Chondrocyte (in vitro differentiated cells): Measurements from ENCODE around the gene UNC13B. TPM values are rescaled to one million over a fixed set of nuclear protein-coding genes. Genes with fewer than 3 reads are reported as not detected.

Experiments used
- DNase-seq: peaks from one replicate; pipeline ENCODE4 v3.0.0; 2021; ENCODE audit warnings: mixed read lengths, low spot score
- H3K27ac Mint-ChIP-seq: one replicate; pipeline ENCODE4 v1.8.0; 2021; ENCODE audit warnings: mild to moderate bottlenecking, moderate library complexity, mixed read lengths; ENCODE audit not compliant: unreplicated experiment
- H3K27me3 Mint-ChIP-seq: 2 replicates; pipeline ENCODE4 v1.8.0; 2021; ENCODE audit warnings: low read depth, mixed read lengths
- H3K36me3 Mint-ChIP-seq: 2 replicates; pipeline ENCODE4 v1.8.0; 2021; ENCODE audit warnings: low read depth, mixed read lengths
- H3K4me1 Mint-ChIP-seq: 2 replicates; pipeline ENCODE4 v1.8.0; 2021; ENCODE audit warnings: low read depth, mild to moderate bottlenecking, mixed read lengths
- H3K4me3 Mint-ChIP-seq: one replicate; pipeline ENCODE4 v1.8.0; 2021; ENCODE audit warnings: mild to moderate bottlenecking, moderate library complexity, mixed read lengths; ENCODE audit not compliant: unreplicated experiment
- H3K9me3 Mint-ChIP-seq: 2 replicates; pipeline ENCODE4 v1.8.0; 2021; ENCODE audit warnings: low read depth, mixed read lengths
- total RNA-seq: library from RNA; stranded (reverse); gene quantifications from 3 replicates; pipeline ENCODE4 v1.2.1, GENCODE V29; 2021
- TF ChIP-seq, protein P1 (sequence below): fragments of 200-600 bp; sonication (generic); IDR thresholded peaks from 2 replicates; pipeline ENCODE4 v1.5.0; 2021; ENCODE audit warnings: antibody characterized with exemption, mild to moderate bottlenecking, moderate library complexity

Gene UNC13B
- total RNA-seq, 1 donor from 2014 or later, result 32.8 TPM

DNA sequence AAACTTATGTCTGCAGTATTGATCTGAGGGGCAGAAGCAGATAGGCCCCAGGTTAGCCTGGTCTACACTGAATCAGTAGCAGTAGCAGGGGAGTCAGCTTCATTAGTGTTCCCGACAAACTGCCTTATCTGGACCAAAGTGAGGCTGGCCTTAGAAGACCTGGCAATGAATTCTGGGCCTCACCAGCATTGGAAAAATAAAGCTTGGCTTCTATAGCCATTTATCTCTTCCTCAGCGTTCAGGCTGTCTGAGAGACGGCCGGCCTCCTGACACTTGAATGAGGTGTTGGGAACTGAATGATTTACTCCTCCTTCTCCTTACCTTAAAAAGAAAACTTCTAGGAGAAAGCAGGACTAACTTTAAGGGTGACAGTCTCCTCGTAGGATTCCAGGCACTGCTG, 186.3 kb downstream of the UNC13B start:
- TF ChIP-seq, protein P1, sequence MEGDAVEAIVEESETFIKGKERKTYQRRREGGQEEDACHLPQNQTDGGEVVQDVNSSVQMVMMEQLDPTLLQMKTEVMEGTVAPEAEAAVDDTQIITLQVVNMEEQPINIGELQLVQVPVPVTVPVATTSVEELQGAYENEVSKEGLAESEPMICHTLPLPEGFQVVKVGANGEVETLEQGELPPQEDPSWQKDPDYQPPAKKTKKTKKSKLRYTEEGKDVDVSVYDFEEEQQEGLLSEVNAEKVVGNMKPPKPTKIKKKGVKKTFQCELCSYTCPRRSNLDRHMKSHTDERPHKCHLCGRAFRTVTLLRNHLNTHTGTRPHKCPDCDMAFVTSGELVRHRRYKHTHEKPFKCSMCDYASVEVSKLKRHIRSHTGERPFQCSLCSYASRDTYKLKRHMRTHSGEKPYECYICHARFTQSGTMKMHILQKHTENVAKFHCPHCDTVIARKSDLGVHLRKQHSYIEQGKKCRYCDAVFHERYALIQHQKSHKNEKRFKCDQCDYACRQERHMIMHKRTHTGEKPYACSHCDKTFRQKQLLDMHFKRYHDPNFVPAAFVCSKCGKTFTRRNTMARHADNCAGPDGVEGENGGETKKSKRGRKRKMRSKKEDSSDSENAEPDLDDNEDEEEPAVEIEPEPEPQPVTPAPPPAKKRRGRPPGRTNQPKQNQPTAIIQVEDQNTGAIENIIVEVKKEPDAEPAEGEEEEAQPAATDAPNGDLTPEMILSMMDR, result no peak
- Mint-ChIP-seq H3K4me1 (peaks cover 15% of the 10 kb centered on the region), H3K9me3 (no peaks in the 10 kb centered on the region), H3K27me3 (no peaks in the 10 kb centered on the region), H3K27ac (no peak overlapping the region), H3K36me3 (peaks cover 4% of the 10 kb centered on the region), H3K4me3 (no peak overlapping the region)
- no peak for DNase-seq

DNA sequence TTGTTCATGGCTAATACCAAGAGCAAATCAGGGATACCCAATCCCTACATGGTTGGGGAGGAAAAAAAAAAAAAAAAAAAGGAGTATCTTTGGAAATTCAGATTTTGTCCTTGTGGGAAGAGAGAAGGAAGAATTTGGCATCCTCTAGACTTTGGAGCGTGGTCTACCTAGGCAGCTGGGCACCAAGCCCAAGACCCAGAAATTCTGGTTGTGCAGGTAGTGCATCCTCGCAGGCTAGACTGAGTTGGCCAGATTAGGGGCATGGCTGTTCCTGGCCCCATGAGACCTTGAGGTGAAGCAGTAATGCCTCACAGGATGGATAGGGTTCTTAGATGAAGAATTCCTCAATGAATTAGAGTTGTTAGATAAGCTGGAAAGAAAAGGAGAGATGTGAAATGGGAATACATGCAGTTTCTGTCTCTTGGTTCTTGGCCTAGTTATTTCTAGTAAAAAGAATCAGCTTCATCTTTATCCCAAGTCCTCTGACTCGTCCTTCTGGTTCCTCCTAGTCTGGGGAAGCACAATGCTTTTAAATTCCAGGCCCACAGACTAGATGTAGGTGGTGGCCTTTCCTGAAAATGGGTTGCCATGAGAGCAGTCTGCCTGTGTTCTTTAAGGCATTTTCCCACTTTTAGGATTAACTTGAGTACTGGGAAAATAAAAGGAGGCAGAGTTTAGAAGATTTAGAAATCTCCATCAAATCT, 187.6 kb downstream of the UNC13B start:
- TF ChIP-seq, protein P1, result no peak
- DNase-seq, result no peak

DNA sequence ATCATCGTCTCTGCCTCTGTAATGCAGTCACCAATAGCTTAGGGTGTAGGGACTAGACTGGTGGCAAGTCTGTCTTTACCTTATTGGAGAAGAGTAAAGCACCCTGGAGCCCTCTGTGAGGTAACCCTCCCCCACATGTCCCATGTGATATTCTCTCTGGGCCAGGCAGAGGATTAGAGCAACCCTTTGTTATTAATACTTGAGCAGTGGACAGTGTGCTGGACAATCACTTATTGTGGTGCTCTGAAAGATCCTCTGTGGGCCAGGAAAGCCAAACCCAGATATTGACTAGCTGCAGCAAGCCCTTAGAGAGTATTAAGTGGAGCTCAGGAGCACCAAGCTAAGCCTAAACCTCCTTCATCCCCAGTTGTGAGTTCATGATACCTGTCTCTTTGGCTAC, 188.4 kb downstream of the UNC13B start:
- Mint-ChIP-seq H3K4me1 (peaks cover 15% of the 10 kb centered on the region), H3K27ac (no peak overlapping the region), H3K36me3 (peaks cover 4% of the 10 kb centered on the region), H3K4me3 (no peak overlapping the region), H3K27me3 (no peaks in the 10 kb centered on the region), H3K9me3 (no peaks in the 10 kb centered on the region)
- TF ChIP-seq, protein P1, result no peak
- DNase-seq, result no peak

More for the DNA sequence above, 187.6 kb downstream of the UNC13B start:
- no peak overlapping the region for H3K27ac Mint-ChIP-seq
- H3K27me3 Mint-ChIP-seq, result no peaks in the 10 kb centered on the region
- H3K4me3 Mint-ChIP-seq, result no peak overlapping the region
- H3K36me3 Mint-ChIP-seq, result peaks cover 4% of the 10 kb centered on the region
- peaks cover 15% of the 10 kb centered on the region for H3K4me1 Mint-ChIP-seq
- no peaks in the 10 kb centered on the region for H3K9me3 Mint-ChIP-seq

DNA sequence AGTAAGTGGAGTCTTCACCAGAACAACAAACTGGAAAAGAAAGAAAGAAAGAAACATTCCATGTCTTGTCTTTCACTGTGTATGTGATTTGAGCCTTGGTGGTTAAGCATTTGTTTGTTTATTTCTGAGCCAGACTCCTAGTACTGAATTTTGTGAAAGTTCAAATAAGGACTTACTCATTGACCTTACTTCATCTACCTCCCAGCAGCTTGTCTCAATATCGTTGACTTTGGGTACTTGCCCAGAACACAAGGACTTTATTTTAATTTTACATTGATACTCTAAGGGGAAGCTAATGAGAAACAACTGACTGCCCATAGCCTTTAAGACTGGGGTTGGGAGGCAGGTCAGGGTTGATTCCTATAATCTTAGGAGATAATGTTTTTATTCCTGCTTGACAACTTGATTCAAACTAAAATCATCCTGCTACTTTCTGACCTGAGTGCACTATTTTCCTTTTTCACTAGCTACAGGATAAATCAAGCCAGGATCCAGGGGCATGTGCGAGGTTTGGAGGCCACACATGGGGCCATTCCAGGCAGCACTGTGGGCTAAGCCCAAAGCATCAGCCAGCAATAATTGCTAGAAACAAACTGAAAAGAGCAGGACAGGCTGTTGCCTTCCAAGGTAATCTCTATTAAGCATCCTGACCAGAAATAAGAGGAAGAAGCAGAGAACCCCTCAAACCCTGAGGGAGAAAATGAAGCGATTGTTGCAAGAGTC, 189.2 kb downstream of the UNC13B start:
- Mint-ChIP-seq H3K4me1 (peaks cover 15% of the 10 kb centered on the region), H3K36me3 (peaks cover 4% of the 10 kb centered on the region), H3K9me3 (no peaks in the 10 kb centered on the region), H3K27ac (no peak overlapping the region), H3K27me3 (no peaks in the 10 kb centered on the region), H3K4me3 (no peak overlapping the region)
- TF ChIP-seq, protein P1, result no peak
- DNase-seq, result no peak

DNA sequence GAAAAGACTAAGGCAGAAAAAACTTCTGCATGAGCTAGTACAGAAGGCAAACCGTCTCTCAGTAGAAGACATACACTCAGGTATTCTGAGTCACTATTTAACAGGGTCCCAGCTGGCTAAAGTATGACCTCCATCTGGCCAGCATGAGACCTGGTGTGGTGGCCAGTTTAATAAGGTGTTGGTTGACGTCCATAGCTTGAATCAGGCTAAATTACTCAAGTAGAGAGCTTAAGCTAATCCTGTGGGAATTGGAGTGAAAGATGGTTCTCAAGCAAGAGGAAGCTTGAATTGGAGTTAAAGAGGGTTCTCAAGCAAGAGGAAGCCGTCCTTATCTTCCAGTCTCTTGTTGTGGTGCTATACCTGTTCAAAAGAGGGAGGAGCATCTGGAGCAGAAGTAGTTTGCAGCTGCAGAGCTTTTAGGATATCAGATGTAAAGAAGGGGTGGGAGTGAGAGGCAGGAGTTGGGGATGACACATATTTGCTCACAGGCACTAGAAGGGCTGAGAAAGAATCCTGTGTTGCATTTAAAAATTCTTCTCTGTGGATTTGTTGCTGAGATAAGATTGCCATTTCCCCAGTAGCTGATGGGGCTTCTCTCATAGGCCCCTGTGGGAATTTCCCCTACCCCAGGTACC, 192.0 kb downstream of the UNC13B start:
- Mint-ChIP-seq H3K9me3 (no peaks in the 10 kb centered on the region), H3K27ac (no peak overlapping the region), H3K36me3 (peaks cover 4% of the 10 kb centered on the region), H3K4me1 (peaks cover 15% of the 10 kb centered on the region), H3K4me3 (no peak overlapping the region), H3K27me3 (no peaks in the 10 kb centered on the region)
- DNase-seq, result no peak
- TF ChIP-seq, protein P1, result no peak
